Measurements from ENCODE around the gene DMXL1.
"Not testable (repeated sequence)": the region's sequence is repeated elsewhere in the genome, so short reads cannot be mapped to it uniquely, and the experiment has no call there.

Gene DMXL1

DNA sequence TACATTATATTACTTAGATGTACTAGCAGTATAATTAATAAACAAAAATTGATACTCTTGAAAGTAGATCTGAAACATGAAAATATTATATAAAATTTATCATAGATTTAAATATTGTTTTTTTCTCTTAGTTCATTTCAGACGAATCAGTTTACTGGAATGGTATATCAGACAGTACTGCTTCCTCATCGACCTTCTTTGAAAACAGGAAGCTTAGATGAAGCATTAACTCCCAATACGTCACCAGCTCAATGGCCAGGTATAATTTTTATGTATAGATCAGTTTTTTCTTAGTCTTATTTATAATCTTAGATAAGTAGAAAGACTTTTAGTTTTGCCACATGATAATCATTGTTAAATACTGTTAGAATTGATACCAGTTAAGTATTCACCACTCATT, 106.3 kb downstream of the DMXL1 start:
- H3K4me3 ChIP-seq (ENCODE audit: low read depth, low read length, poor library complexity, severe bottlenecking): no peak overlapping the region
- no peaks in the 10 kb centered on the region for H3F3A ChIP-seq (ENCODE audit: insufficient read depth, low read length)
- peaks cover 14% of the 10 kb centered on the region for H3K4me1 ChIP-seq (ENCODE audit: insufficient read depth, low read length, severe bottlenecking)
- H3K4me2 ChIP-seq (ENCODE audit: low read length): no peak overlapping the region
- no peak overlapping the region for H3K27ac ChIP-seq (ENCODE audit: low read depth, low read length, poor library complexity, severe bottlenecking)
- no peaks in the 10 kb centered on the region for H4K20me1 ChIP-seq (ENCODE audit: insufficient read depth, low read length)
- H3K36me3 ChIP-seq (ENCODE audit: insufficient read depth, low read length): peaks cover 52% of the 10 kb centered on the region
- H3K79me2 ChIP-seq (ENCODE audit: insufficient read depth, low read length): no peaks in the 10 kb centered on the region
- no peaks in the 10 kb centered on the region for H3K9me3 ChIP-seq (ENCODE audit: low read length)
- H3K9ac ChIP-seq (ENCODE audit: low read length): no peak overlapping the region
- no peaks in the 10 kb centered on the region for H3K9me2 ChIP-seq (ENCODE audit: low read depth, low read length)
- TF ChIP-seq EZH2 (IDR thresholded peaks at IDR 0.05; ENCODE audit: borderline replicate concordance, low read length) (no peak), CTCF (IDR thresholded peaks at IDR 0.05; ENCODE audit: low read length) (no peak)
- H2AFZ ChIP-seq (ENCODE audit: low read length): no peak overlapping the region
- no peaks in the 10 kb centered on the region for H3K27me3 ChIP-seq (ENCODE audit: insufficient read depth, low read length)

GRCh38 chr5:119178435-119178834, 107.5 kb downstream of the DMXL1 start:
- H3K9me2 ChIP-seq (ENCODE audit: low read depth, low read length): no peaks in the 10 kb centered on the region
- peaks cover 14% of the 10 kb centered on the region for H3K4me1 ChIP-seq (ENCODE audit: insufficient read depth, low read length, severe bottlenecking)
- no peaks in the 10 kb centered on the region for H3K27me3 ChIP-seq (ENCODE audit: insufficient read depth, low read length)
- peaks cover 42% of the 10 kb centered on the region for H3K36me3 ChIP-seq (ENCODE audit: insufficient read depth, low read length)
- H3K4me2 ChIP-seq (ENCODE audit: low read length): no peak overlapping the region
- H3K4me3 ChIP-seq (ENCODE audit: low read depth, low read length, poor library complexity, severe bottlenecking): no peak overlapping the region
- H3K79me2 ChIP-seq (ENCODE audit: insufficient read depth, low read length): no peaks in the 10 kb centered on the region
- H3K9ac ChIP-seq (ENCODE audit: low read length): no peak overlapping the region
- H3K27ac ChIP-seq (ENCODE audit: low read depth, low read length, poor library complexity, severe bottlenecking): no peak overlapping the region
- TF ChIP-seq CTCF (IDR thresholded peaks at IDR 0.05; ENCODE audit: low read length) (no peak), EZH2 (IDR thresholded peaks at IDR 0.05; ENCODE audit: borderline replicate concordance, low read length) (no peak)
- no peak overlapping the region for H2AFZ ChIP-seq (ENCODE audit: low read length)
- no peaks in the 10 kb centered on the region for H3K9me3 ChIP-seq (ENCODE audit: low read length)
- H4K20me1 ChIP-seq (ENCODE audit: insufficient read depth, low read length): no peaks in the 10 kb centered on the region
- no peaks in the 10 kb centered on the region for H3F3A ChIP-seq (ENCODE audit: insufficient read depth, low read length)

DNA sequence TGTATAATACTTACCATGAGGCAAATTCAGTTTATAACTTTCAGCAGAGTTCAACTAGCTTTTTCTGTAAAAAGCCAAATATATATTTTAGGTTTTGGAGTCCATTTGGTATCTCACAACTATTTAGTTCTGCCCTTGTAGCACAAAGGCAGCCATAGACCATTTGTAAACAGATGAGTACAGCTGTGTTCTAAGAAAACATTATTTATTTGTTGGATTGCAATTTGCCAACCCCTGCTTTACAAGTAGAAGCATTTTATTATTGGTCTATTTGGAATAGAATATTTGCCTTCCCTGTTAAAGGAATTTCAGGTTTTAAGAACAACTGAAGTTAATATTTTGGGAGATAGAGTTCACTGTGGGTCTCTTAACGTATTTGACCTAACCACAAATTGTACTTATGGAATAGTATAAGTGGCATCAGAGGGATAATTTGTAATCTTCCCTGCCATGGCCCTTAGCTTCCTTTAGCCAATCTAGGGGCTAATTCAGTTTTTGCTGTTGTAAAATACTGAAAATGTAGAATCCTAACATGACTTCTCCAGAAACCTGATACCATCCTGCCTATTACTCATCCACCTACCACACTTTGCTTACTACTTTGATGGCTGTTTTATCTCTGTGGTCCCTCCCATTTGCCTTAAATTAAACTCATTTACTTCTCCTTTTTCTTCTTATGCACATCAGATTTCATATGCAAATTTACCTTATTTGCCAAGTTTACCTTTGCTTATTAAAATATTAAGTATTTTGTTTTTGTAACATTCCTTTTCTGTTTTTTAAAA, 109.2 kb downstream of the DMXL1 start:
- H3K9me3 ChIP-seq (ENCODE audit: low read length): no peaks in the 10 kb centered on the region
- H3K9ac ChIP-seq (ENCODE audit: low read length): no peak overlapping the region
- TF ChIP-seq CTCF (IDR thresholded peaks at IDR 0.05; ENCODE audit: low read length) (no peak), EZH2 (IDR thresholded peaks at IDR 0.05; ENCODE audit: borderline replicate concordance, low read length) (no peak)
- no peak overlapping the region for H2AFZ ChIP-seq (ENCODE audit: low read length)
- H3K27me3 ChIP-seq (ENCODE audit: insufficient read depth, low read length): no peaks in the 10 kb centered on the region
- H3K27ac ChIP-seq (ENCODE audit: low read depth, low read length, poor library complexity, severe bottlenecking): no peak overlapping the region
- H3K4me2 ChIP-seq (ENCODE audit: low read length): no peak overlapping the region
- no peaks in the 10 kb centered on the region for H3K79me2 ChIP-seq (ENCODE audit: insufficient read depth, low read length)
- no peaks in the 10 kb centered on the region for H3F3A ChIP-seq (ENCODE audit: insufficient read depth, low read length)
- H3K36me3 ChIP-seq (ENCODE audit: insufficient read depth, low read length): peaks cover 43% of the 10 kb centered on the region
- H3K9me2 ChIP-seq (ENCODE audit: low read depth, low read length): no peaks in the 10 kb centered on the region
- no peak overlapping the region for H3K4me3 ChIP-seq (ENCODE audit: low read depth, low read length, poor library complexity, severe bottlenecking)
- H3K4me1 ChIP-seq (ENCODE audit: insufficient read depth, low read length, severe bottlenecking): peaks cover 3% of the 10 kb centered on the region
- no peaks in the 10 kb centered on the region for H4K20me1 ChIP-seq (ENCODE audit: insufficient read depth, low read length)

GRCh38 chr5:119185512-119185911, 114.6 kb downstream of the DMXL1 start:
- not testable (repeated sequence) for H3K9me3 ChIP-seq (ENCODE audit: low read length); H3K79me2 ChIP-seq (ENCODE audit: insufficient read depth, low read length); H3K9ac ChIP-seq (ENCODE audit: low read length); H3K4me3 ChIP-seq (ENCODE audit: low read depth, low read length, poor library complexity, severe bottlenecking); H4K20me1 ChIP-seq (ENCODE audit: insufficient read depth, low read length); H3K9me2 ChIP-seq (ENCODE audit: low read depth, low read length); H3K27ac ChIP-seq (ENCODE audit: low read depth, low read length, poor library complexity, severe bottlenecking); H3F3A ChIP-seq (ENCODE audit: insufficient read depth, low read length); H3K27me3 ChIP-seq (ENCODE audit: insufficient read depth, low read length); H2AFZ ChIP-seq (ENCODE audit: low read length); H3K4me2 ChIP-seq (ENCODE audit: low read length)
- peaks cover 14% of the 10 kb centered on the region for H3K4me1 ChIP-seq (ENCODE audit: insufficient read depth, low read length, severe bottlenecking)
- peaks cover 22% of the 10 kb centered on the region; the same call in 1 of the 2 replicates for H3K36me3 ChIP-seq (ENCODE audit: insufficient read depth, low read length)
